Right renal pelvis (tissue), 4 donors: ENCODE results near the gene KLHL26. TPM values are rescaled to one million over a fixed set of nuclear protein-coding genes. Genes with fewer than 3 reads are reported as not detected.

ENCODE experiments used
- DNase-seq, 4 donors: peaks; one replicate each; pipeline ENCODE4 v3.0.0-alpha.2; 2013; ENCODE audit warnings: low read depth in 4 of 4, low spot score in 3 of 4, missing footprints in 1 of 4
- polyA plus RNA-seq, 4 donors: library from polyadenylated mRNA; unstranded; fragments of 120-200 nt; gene quantifications; one replicate each; pipeline ENCODE4 v1.2.1, GENCODE V29; 2013; ENCODE audit not compliant: insufficient read length in 4 of 4

The KLHL26 gene
- polyA plus RNA-seq, 4 donors, result 6.7 to 8.8 (median 7.1) TPM

DNA sequence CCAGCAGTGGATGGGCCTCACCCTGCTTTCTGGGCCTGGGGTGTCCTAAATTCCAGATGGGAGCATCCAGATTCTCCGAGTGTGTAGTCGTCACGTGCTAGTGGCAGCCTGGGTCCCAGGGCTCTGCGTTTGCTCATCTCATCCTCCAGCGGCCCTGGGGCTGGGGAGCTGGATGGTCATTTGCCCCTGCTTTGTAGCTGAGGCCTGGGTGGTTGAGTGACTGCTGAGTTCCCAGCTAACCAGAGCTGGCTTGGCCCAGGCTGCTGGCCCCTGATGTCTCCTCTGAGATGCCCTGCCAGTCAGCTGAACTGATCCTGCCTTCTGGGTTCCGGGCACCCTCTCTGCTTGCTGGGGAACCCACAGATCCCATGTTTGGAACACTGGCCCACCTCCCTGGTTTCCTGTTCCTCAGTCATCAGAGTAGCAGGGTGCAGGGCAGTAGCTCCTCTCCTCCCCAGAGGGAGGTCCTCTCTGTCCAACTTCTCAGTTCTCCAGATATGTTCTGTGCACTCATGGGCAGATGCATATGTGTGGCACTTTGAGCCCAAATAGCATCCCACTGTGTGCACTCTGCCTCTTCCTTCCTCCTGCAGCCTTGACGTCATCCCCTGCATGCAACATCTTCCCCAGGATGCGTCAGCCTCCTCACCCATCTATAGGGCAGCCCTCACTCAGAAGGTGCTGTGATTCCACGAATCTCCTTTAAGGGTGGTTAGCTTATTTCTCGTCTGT, 24.3 kb downstream of the KLHL26 start:
- no peak for DNase-seq

DNA sequence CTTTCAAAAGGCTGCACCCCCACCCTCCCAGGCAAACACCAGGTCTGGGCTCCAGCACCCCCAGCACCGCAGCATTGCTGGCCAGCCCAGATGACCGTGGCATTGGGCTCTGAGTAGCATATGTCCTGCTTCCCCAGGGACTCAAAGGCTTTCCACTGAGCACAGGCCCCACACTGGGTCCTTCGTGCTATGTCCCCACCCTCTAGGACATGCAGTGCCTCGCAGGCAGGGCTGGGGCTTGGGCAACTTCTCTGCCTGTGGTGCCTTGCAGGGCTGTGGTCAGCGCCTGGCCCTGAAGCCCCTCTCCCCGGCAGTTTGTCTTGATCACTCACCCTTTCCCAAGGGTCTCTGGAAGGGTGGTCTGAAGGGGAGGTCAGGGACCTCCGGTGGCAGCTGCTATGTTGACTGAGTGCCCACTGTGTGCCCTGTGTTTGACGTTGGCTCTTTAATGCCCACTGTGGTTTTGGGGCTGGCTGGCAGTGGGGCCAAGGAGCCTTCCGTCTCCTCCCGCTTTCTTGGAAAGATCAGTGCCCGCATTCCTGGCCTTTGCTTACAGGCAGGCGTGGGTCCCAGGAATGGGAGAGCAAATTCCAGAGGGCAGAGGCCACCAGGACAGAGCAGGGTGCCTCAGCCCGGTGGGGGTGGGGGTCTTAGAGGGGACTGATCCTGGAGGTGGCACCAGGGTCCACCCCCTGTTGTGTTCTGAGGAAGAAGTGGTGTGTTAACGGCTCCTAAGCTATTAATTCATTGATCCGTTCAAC, 26.3 kb downstream of the KLHL26 start:
- no peak for DNase-seq

DNA sequence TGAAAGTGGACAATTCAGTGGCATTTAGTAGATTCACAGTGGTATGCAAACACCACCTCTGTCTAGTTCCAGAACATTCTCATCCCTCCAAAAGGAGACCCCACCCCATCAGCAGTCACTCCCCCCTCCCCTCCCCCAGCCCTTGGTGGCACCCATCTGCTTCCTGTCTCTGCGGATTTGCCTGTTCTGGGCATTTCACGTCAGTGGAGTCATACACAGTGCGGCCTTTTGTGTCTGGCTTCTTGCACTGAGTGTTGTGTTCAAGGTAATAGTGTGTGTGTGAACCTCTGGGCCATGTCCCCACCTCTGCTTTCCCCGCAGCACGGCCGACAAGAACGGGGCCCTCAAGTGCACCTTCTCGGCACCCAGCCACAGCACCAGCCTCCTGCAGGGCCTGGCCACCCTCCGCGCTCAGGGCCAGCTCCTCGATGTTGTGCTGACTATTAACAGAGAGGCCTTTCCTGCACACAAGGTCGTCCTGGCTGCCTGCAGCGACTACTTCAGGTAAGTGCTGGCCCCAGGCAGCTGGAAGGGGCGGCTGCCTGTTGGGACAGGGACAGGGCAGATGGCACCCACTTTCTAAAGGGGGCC, 27.2 kb downstream of the KLHL26 start:
- no peak for DNase-seq

DNA sequence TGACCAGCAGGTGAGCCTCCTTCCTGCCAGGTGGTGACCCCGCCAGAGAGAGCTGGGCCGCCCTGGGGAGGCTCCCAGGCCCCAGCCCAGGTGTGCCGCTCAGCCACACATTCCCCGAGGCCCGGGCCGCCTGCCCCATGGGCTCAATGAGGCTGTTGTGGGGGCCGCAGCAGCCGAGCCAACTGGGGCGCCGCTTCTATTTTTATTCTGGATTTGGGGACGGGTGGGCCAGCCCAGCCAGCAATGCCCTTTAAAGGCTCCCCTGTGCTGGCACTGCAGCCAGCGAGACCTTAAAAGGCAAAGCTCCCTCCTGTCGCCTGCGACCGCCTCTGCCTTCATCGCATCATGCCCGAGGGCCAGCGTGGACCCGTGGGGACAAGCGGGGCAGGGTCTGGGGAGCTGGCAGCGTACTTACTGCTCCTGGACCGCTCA, 29.0 kb downstream of the KLHL26 start:
- no peak for DNase-seq

DNA sequence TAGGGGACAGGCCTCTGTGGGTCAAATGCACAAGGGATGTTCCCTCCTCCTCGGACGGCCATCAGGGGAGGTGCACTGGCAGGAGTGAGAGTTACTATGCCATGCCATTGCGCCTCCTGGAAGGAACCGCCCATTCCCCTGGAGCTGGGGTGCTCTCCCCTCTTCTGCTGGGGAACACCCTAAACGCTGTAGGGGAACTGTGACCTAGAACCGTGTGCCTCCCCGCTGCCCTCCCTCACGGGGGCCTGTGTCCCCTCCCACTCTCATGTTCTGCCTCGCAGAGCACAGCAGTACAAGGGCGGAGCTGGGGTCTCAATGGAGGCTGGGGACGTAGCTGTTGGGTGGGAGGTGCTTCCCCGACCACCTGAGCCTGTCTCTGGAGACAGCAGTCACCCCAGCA, 29.5 kb downstream of the KLHL26 start:
- no peak for DNase-seq

DNA sequence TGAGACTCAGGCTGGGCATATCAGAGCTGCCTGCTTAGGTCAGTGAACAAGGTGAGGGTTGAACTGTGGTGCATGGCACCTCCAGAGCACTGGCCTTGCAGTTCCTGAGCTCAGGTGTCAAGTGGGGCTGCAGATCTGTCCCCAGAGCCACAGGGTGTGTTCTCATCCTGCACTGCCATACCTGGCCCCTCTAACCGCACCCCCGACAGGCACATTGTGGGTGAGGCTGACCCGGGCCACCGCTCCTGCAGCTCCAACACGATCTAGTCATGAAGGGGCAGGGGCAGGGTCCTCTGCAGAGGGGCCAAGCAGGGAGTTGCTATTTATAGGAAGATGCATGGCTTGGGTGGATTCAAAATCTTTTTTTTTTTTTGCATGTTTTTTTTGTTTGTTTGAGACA, 30.0 kb downstream of the KLHL26 start:
- DNase-seq, result no peak

DNA sequence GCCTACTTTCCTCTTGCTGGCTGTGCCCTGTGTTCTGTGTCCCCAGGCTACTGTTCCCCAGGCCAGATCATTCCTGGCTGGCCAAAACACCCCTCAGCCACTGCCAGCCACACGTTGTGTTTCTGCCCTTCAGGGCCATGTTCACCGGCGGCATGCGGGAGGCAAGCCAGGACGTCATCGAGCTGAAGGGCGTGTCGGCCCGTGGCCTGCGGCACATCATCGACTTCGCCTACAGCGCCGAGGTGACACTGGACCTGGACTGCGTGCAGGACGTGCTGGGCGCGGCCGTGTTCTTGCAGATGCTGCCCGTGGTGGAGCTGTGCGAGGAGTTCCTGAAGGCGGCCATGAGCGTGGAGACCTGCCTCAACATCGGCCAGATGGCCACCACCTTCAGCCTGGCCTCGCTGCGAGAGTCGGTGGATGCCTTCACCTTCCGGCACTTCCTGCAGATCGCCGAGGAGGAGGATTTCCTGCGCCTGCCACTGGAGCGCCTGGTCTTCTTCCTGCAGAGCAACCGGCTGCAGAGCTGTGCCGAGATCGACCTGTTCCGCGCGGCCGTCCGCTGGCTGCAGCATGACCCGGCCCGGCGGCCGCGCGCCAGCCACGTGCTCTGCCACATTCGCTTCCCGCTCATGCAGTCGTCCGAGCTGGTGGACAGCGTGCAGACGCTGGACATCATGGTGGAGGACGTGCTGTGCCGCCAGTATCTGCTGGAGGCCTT, 30.9 kb downstream of the KLHL26 start:
- no peak for DNase-seq

DNA sequence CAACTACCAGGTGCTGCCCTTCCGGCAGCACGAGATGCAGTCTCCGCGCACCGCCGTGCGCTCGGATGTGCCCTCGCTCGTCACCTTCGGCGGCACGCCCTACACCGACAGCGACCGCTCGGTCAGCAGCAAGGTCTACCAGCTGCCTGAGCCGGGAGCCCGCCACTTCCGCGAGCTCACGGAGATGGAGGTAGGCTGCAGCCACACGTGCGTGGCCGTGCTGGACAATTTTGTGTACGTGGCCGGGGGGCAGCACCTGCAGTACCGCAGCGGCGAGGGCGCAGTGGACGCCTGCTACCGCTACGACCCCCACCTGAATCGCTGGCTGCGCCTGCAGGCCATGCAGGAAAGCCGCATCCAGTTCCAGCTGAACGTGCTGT, 31.4 kb downstream of the KLHL26 start:
- DNase-seq, result no peak

DNA sequence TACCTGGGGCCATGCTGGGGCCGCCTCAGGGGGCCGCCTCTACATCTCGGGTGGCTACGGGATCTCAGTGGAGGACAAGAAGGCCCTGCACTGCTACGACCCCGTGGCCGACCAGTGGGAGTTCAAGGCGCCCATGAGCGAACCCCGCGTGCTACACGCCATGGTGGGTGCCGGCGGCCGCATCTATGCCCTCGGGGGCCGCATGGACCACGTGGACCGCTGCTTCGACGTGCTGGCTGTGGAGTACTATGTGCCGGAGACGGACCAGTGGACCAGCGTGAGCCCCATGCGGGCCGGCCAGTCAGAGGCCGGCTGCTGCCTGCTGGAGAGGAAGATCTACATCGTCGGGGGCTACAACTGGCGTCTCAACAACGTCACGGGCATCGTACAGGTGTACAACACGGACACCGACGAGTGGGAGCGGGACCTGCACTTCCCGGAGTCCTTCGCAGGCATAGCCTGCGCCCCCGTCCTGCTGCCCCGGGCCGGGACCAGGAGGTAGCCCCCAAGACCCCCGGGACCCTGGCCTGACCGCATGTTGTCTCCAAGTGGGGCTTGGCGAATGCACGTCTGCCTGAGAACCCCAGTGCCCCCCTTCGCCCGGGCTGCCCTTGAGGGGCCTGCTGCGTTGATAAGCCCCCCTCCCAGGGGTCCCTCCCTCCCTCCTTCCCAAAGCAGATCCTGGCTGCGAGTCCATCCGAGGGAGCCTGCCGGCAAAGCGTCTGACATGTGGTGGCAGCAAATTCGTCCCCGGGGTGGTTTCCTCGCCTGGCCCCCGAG, 32.1 kb downstream of the KLHL26 start:
- DNase-seq, result no peak

DNA sequence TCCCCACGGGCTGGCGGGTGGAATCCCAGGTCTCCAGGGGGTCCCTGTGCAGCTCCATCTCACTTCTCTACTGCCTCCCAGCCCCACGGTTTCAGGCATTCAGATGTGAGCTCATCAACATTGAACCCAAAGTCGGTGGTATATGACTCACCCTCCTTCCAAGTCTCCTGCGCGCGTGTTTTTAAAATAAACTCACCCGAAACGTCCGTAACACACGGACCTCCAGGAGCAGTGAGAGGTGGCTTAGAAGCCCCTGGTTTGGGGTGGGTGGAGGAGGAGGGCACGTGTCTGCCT, 32.6 kb downstream of the KLHL26 start:
- DNase-seq, result no peak

DNA sequence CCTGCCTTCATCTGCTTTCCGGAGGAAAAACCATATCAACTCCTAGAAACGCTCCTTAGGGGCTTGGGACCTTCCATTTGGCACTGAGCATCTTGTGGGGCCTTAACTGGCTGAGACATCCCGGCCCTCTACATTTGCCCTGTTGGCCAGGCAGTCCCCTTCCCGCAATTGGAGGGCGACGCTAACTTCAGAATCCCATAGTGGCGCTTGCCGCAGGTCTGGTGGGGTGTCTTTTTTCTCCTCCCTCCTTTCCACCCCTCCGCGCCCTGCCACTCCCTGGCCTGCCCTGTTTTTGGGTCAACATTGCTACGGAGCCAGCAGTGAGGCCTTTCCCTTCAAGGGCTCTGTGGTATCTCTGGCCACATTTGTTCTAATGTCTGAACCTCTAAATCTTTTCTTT, 33.1 kb downstream of the KLHL26 start:
- no peak for DNase-seq

DNA sequence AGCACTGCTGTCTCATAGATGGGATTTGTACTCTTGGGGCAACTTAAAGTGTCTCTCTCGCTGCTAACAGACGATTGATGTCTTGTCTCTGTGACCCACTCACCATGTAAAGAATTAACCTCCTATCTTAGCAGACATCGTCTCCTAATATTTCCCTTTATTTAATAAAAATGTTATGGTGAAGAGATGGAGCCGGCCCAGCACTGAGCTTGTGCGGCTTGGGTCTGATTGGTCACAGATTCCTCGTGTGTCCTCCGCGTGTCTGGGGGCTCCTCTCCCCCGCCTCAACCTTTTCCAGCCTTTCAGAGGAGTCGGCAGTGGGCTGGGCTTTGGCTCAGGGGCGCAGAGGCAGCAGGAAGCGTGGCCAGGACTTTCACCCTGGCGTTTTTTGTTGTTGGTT, 33.5 kb downstream of the KLHL26 start:
- DNase-seq, result no peak

DNA sequence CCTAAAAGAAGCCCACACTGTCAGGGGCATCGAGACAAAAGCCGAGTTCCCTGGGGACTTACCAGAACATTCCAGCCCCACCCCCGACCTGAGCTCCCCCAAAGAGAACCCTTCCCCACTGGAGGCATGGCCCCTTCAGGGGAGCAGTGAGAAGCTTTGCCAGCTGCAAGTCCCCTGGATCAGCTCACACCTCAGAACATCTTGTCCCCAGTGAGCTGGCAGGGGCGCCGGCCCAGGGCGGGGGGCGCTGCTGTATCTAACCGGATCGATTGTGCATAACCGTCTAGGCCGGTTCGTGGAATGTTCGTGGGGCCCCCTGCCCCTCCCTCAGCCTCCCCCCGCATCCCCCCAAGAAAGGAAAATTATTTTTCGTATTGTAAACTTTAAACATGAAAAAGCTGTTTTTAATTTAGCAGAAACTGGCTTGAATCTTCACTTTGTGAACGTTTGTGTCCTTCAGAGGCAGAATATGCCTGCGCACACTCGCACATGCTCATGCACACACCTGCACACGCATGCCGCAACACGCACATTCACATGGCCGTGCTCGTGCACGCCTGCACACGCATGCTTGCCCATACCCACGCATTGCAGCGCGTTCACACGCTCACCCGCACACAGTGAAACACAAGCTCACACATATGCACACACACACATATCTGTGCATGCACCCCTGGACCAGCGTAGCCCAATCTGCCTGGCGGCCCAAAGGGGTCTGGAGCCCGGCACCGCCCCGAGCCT, 34.6 kb downstream of the KLHL26 start:
- DNase-seq, result no peak

DNA sequence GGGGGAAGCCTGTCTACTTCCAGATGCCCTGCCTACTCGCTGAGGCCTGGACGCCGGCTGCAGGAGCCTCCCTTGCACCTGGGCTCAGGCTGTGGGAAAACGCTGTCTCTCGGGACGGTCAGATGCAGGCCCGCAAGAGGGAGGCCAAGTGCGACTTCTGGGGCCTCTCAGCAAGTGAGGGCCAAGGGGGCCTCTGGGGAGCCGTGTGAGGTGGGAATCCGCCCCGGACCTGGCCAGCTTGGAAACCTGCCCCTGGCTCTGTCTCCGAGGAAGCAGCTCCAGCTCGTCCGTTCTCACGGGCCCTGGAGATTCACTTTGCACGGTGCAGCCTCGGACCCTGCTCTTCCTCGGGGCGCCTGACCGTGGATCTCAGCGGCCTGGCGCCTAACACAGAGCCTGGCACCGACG, 35.2 kb downstream of the KLHL26 start:
- no peak for DNase-seq

DNA sequence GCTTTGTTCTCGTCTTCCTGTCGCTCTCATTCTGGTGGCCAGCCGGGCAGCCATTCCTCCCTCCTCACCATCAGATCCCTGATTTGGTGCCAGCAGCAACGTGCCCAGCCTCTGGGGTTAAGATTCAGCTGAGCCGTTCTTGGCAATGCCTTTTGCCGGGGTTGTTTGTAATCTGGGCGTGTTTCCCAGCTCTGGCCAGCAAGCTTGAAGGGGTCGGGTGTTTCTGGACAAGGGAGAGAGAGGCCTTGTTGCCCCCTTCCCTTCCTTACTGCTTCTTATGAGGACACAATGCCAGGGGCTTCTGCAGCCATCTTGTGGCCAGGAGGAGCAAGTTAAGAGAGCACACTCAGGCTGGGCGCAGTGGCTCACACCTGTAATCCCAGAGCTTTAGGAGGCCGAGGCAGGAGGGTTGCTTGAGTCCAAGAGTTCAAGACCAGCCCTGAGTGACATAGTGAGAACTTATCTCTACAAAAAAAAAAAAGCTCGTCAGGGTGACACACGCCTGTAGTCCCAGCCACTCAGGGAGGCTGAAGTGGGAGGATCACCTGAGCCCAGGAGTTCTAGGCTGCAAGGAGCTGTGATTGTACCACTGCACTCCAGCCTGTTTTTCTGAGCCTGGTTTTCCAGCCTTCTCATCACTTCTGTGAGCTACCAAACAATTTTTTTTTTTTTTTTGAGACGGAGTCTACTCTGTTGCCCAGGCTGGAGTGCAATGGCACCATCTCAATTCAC, 35.9 kb downstream of the KLHL26 start:
- no peak for DNase-seq

DNA sequence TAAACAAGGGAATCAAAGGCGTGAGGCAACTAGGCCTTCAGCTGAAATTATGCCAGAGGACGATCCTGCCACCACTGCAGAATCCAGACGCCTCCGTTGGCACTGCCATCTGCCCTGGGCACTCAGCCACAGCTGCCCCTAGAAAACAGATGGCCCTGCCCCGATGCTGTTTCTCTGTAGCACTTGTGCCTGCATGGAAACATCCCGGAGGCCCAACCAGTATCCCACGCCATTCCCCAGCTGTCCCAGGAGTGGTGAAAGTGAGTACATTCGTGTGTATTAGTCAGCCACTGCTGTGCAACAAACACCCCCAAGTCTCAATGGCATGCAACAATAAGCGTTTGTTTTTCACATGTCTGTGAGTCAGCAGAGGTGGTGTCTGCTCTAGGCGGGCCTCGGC, 37.8 kb downstream of the KLHL26 start:
- DNase-seq, result no peak

DNA sequence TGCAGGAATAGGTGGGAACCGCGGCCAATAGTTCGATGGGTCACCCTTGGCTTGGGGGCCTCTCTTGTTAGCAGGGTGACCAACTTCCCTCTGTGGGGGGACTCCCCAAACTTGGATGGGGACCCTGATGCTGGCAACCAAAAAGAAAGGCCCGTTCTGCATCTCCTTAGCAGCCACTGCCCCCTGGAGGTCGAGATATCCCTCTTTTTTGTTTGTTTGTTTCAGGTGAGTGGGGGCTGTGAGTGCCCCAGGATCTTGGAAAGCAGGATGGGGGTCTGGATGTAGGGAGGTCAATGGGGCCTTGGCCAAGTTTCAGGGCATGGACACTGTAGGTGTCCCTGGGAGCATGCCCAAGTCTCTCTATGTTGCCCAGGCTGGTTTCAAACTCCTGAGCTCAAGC, 39.0 kb downstream of the KLHL26 start:
- no peak for DNase-seq

DNA sequence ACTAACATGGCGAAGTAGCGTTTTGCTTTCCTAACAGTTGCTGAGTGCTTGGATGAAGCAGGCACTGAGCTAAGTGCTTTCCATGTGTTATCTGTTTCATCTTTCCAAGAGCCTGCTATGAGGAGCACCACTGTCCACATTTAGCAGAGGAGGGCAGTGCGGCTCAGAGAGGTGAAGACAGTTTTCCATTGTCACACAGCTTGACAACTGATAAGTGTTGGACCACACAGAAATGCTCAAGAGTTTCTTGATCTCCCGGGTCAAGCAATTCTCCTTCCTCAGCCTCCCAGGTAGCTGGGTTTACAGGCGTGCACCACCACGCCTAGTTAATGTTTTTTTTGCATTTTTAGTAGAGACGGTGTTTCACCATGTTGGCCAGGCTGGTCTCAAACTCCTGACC, 39.9 kb downstream of the KLHL26 start:
- DNase-seq, result no peak

DNA sequence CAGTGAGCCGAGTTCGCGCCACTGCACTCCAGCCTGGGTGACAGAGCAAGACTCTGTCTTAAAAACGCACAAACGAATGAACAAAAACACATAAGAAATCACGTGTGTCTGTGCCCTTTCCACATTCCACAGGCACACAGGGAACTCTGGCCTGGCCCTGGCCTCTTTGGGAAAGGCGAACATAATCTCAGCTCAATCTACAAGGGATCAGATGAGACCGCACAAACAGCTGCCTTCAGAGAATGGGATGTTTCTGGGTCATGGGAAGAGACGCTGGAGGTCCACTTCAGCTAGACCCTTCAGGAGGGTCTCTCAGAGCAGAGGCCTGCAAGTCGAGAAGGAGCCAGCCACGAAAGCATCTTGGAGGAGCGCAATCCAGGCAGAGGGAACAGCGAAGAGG, 40.3 kb downstream of the KLHL26 start:
- DNase-seq, result no peak
